NCI-H2227 (cell line): ENCODE measurements around the gene SIPA1L3.
A peak's percentile ranks its signal among the peaks of the same experiment; 100 is the strongest.
"Not testable (repeated sequence)": the region's sequence is repeated elsewhere in the genome, so short reads cannot be mapped to it uniquely, and the experiment has no call there.

Source experiments
- DNase-seq: peaks from one replicate; lab custom pipeline; 2025; ENCODE audit not compliant: unreplicated experiment; lab: John Stamatoyannopoulos, UW

The SIPA1L3 gene

GRCh38 chr19:38061294-38061693, 154.3 kb downstream of the SIPA1L3 start:
- no peak for DNase-seq

GRCh38 chr19:38062959-38063761, 156.2 kb downstream of the SIPA1L3 start:
- peak; percentile 99 for DNase-seq

GRCh38 chr19:38063928-38064327, 156.9 kb downstream of the SIPA1L3 start:
- DNase-seq, result no peak

- no peak for DNase-seq
These were observed 157.8 kb downstream of the SIPA1L3 start for GRCh38 chr19:38064661-38065425.

GRCh38 chr19:38065775-38066174, 158.8 kb downstream of the SIPA1L3 start:
- DNase-seq, result not testable (repeated sequence)

GRCh38 chr19:38068826-38069225, 161.8 kb downstream of the SIPA1L3 start:
- peak; percentile 98 for DNase-seq

GRCh38 chr19:38070573-38070972, 163.6 kb downstream of the SIPA1L3 start:
- peak; percentile 55 for DNase-seq

GRCh38 chr19:38071054-38071453, 164.0 kb downstream of the SIPA1L3 start:
- DNase-seq, result not testable (repeated sequence)

- DNase-seq, result no peak
These were observed 164.6 kb downstream of the SIPA1L3 start for GRCh38 chr19:38071647-38072046.

- no peak for DNase-seq
These were observed 166.1 kb downstream of the SIPA1L3 start for GRCh38 chr19:38072776-38073750.

GRCh38 chr19:38073841-38074685, 167.1 kb downstream of the SIPA1L3 start:
- peak; percentile 79 for DNase-seq

- peak; percentile 55 for DNase-seq
These were observed 169.3 kb downstream of the SIPA1L3 start for GRCh38 chr19:38076337-38076736.

GRCh38 chr19:38078302-38078930, 171.4 kb downstream of the SIPA1L3 start:
- DNase-seq, result no peak

GRCh38 chr19:38079926-38080380, 172.9 kb downstream of the SIPA1L3 start:
- no peak for DNase-seq

GRCh38 chr19:38081547-38082255, 174.7 kb downstream of the SIPA1L3 start:
- no peak for DNase-seq

- no peak for DNase-seq
These were observed 175.5 kb downstream of the SIPA1L3 start for GRCh38 chr19:38082256-38083118.

GRCh38 chr19:38084196-38084595, 177.2 kb downstream of the SIPA1L3 start:
- no peak for DNase-seq

- no peak for DNase-seq
These were observed 182.4 kb downstream of the SIPA1L3 start for GRCh38 chr19:38089440-38089839.
